G401.6 (cell line): ENCODE measurements around the gene HOXB6.

ENCODE experiments used
- FAIRE-seq: peaks from 2 replicates; lab custom pipeline; 2012; peaks lifted over from hg19 to GRCh38; lab: Jason Lieb, UNC

HOXB6 gene

DNA sequence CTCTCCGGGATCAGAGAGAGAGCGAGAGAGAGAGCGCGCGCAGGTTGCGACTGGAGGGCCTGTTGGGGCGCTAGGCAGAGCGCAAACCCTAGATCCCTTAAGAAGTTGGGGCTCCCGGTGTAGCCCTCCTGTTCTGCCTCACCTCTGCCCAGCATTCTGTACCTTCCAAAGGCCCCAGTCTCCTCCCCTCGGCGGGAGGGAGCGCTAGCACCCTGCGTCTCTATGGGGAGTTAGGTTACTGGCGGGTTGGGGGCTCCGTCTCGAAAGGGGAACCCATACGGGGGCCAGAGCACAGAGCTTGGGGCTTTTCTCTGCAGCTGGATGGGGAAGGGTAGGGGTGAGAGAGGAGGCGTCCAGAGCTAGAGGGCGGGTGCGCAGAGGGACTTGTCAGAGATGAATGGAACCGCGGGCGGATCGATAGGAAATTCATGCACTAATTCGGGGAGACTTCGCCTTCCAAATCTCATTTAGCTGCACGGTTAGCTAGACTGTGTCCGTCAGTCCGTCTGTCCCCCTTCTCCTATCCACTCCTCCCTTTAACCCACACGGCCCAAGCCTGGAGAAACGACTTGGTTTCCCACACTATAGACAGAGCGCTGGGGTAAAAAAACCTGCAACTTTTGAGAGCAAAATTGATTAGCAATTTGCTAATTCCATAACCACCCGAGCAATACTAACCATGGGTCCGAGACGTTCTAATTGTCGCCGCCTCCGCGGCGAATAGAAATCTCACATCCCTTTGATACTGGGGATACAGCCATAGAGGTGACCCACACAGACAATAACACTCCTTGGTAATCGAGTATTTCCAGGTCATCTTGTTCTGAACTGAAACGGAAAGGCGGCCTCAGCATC, 25.9 kb downstream of the HOXB6 start:
- FAIRE-seq: no peak

DNA sequence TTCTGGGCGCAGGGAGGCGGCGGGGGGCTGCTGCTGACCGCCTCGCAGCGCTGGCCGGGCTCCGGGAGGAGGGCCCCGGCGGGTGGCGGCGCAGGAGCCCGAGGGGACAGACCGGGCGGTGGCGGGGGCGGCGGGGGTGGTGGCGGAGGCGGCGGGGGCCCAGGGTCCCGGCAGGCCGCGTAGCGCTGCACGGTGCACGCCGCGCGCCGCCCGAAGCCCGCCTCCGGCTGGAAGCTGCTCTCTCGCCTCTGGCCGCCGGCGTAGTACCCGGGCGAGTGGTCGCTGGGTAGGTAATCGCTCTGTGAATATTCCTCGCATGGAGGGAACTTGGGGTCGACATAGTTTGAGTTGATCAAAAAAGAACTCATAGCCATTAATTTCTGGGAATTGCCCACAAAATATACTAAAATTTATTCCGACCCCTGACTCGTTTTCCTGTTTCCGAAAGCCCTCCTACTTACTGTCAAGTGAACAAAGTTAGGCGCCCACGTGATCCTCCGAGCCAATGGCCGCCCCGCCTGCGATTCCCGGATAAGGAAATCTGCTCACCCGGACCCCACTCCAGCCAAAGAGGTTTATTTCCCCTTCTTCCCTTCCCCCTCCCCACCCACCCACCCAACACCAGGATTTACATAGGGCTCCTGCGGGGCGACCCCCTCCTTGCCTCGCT, 26.7 kb downstream of the HOXB6 start, which contains the start of gene HOXB4:
Gene HOXB4, minus strand, starts transcription at position 405 of the 670 bp plus-strand sequence. Its CDS starts 31 bp downstream, at position 374.
- FAIRE-seq: peak; percentile 74

DNA sequence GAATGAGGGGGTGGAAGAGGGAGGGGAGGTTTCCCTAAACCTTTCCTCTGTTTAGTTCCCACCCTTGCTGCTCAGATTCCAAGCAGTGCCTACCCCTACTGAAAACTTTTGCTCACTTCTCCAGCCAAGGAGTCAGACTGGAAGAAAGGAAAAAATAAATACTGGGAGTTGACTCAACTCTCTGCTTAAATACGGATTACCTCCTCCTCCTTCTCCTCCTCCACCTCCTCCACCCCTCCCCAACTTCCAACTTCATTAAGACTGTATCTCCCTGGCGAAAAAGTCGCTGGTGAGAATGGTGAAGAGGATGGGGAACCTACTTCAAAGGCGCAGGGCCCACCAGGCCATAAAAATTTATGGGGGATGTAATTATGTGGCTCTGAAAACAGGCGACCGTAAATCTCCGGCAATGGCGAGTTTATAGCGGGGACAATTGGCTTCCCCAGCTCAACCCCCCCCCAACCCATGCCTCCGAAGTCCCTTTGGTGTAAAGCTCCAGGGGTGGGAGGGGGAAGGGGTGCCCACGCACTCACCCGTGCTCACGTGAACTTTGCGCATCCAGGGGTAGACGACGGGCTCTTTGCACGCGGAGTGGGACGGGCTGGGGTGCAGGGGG, 27.3 kb downstream of the HOXB6 start:
- peak; percentile 78 for FAIRE-seq

DNA sequence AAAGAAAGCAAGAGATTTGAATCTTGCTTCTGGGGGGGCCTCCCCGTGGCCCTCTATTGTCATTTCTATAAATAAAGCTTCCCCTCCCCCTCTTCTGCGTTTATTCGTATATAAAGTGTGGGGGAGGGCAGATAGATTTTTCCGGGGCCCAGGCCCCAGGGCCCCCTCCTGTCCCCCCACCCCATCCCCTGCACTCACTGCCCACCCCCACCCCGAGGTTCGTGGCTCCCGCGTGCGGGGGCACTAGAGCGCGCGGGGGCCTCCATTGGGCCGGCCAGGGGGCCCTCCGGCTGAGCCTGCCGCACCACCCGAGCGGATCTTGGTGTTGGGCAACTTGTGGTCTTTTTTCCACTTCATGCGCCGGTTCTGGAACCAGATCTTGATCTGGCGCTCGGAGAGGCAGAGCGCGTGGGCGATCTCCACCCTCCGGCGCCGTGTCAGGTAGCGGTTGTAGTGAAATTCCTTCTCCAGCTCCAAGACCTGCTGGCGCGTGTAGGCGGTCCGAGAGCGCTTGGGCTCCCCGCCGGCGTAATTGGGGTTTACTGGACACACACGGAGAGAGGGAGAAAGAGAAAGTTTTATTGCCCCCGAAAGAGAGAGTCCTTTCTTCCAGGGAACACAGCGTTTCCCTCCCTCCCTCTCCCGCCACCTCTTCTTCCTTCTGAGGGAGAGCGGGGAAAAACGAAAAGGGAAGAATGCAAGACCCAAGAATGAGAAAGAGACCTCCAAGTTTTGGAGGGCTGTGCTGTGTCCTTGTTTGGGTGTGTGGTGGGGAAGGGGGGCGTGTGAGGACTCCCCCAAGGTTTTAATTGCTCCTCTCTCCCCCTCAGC, 28.1 kb downstream of the HOXB6 start:
- FAIRE-seq: peak; percentile 3

DNA sequence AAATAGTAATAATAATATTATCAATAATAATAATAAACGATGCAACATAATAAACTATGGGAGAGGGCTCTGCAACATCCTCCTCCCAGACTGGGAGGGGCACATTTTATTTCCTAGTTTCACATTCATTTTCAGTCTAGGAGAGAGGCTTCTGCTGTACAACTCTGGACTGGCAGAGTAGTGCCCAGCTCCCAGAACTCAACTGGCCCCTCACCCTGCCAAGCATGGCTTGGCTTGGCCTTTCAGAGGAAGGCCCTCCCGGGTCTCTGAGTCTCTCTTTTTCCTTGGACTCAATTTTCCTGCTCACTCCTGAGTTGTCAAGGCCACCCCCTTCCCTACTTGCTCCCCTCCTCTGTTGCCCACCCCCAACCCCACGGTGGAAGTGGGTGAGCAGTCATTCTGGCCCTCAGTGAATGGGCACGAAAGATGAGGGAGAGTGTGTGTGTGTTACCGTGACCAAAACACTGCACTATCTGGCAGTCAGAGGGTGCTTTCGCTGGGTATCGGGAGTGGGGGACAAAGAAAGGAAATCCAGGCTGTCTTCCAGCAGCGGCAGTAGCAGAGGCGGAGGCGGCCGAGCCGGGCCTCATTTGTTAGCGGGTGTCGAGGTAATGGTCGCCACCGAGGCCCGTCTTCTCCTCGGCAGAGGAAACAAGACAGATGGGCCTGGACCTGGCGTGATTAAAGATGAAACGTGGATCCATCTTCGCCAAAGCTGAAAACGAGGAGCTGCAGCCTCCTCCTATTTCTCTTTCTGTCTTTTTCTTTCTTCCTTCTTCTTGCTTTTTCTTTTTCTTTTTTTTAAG, 28.9 kb downstream of the HOXB6 start:
- FAIRE-seq: peak; percentile 3

DNA sequence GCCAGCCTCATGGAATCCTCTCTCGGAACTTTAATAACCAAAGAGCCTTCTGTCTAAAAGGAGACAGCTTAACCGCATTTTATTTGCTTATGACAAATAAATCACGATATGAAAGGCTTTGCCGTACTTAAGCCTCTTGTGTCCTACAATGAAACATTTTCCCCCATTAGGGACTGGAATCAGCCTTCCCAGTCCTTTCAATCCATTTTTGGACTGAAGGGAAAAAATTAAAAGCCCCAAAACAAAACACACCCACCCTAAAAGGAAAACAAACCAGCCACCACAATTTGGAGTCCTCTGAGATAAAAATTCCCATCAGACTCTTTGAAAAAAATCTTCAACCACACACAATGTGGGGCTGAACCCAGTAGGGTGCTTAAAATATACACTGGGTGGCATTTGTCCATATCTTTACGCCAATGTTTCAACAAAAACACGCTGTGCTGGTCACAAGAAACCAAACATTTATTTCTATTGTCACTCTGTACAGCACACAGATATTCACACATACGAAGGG, 29.7 kb downstream of the HOXB6 start:
- no peak for FAIRE-seq

DNA sequence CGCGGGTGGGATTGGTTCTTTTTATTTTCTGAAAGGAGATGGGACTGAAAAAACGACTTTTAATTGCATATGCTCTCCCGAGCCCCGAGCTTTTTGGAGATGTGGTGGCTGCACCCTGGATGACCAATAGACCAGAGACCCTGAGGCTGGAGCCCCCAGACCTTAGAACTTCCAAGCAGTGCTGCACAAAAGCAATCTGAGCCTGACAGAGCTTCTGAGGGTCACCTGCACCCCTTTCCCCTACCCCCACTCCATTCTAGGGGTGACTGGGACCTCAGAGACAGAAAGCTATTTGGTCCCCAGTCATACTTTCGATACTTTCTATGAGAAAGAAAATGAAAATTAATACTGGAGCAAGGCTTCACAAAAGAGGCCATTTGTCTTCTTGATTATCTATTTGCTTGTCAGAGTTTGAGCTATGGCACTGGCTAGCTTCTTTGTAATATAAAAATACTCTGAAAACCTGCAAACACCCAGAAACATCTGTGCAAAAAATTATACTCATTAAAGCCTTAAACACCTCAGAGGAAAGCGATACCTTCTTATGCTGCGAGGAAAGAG, 30.2 kb downstream of the HOXB6 start:
- no peak for FAIRE-seq

DNA sequence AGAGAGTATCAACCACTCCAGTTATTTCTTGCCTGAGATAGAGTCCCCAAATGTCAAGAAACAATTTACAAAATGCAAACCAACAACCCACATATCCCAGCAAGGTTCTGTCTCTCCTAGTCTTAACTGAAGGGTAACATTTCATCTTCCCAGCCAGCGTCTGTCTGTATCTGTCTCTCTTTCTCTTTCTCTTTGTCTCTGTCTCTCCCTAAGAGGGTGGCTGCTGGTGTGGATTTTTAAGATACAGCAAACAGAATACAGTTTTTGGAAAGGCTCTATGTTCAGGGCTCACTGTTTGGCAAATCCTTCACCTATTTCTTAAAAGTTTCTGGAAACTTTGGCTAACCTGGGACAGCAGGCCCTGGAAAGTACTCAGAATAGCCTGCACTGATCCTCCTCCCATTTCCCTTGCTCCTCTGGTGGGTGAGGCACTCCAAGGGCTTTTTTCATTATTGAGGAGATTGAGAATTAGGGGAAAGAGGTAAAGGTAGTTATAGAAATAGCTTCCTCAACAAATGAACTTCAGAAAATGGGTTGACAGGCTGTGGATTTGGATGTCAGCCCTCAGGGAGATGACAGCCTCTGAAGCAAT, 32.9 kb downstream of the HOXB6 start:
- FAIRE-seq: peak; percentile 55

DNA sequence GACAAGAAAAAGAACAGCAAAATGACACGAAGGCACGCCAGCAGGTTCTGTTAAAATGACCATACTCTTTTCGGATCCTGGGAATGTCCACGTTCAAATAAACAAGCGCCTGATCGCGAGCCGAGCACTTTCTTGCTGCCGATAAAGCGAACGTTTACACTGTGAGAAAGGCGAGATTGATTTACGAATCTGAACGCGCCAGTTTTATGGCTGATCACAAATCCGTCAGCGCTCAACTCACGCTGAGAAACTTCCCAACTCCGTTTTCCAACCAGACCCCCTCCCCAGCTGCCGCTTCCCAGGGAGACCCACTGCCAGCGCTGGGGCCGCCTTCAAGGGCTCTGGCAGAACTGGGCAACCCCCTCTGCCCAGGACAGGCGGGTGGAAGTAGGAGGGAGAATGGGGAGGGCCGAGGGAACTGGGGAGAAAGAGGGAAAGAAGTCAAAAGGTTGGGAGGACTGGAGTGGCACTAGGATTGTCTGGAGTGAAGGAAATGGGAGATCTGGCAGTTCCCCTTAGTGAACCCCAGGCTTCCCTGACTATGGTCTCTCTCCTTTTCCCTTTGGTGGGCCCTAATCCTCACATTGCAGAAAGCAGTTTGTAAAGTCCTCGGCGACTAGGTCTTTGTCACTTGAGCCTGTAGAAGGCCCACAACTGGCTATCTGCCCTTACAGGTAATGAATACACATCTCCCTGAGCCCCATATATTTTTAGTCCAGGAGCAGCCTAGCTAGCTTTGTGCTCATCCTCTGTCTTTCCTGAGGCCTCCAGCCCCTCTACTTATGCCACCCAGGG, 33.6 kb downstream of the HOXB6 start:
- no peak for FAIRE-seq

DNA sequence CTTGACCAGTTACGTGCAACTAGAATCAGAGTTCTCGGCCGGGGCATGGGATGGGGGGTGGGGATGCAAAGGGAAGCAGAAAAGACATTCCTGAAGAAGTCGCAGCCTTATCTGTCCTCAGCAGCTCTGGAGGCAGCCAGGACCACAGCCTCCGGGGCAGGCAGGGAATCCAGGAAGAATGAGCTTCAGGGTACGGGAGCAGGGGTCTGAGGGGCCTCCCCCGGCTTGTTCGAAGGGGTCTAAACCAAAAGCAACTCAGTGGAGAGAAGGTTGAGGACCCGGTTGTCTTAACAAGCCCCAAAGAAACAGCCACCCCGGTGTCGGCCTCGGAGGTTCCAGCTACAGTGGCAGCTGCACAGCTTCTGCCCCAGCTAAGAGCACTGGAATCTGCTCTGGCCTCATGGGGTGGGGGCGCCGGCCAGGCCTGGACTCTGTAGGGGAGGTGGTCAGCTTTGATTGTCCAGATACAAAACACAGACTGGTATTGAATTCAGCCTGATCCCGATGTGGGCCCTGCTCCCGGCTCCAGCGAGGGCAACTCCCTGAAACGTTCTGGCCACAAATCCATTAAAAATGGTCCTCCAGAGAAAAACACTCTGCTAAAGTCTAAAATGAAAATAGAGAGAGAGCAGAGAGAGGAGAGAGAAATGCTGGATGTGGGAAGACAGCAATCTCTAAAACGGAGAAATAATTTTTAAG, 34.3 kb downstream of the HOXB6 start:
- no peak for FAIRE-seq

DNA sequence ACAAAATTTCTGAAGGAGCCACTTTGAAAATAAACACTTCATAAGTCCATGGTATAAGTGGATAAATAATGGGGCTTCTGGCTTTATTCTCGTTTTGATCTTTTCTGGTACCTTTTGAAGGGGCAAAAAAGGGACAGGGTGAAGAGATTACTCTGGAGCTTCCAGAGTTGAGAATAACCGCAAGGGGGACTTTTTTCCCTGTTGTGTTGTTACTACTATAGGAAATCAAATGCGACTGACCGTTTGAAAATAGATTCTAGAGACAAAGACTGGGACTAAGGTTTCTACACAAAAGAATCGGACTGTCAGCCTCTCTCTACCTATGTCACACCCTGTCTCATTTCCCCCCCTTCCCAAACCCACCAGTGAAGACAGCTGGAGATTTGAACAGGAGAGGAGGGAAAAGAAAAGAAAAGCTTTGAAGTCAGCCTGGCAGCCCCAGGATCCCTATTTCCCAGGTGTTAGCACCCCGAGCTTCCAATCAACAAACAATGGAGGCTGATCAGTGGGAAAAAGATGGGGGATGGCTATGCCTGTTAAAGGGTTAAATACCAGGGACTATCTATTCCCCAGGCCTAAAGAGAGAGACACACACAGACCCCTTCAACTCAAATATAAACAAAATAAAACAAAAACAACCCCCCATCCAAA, 35.0 kb downstream of the HOXB6 start:
- FAIRE-seq: no peak

DNA sequence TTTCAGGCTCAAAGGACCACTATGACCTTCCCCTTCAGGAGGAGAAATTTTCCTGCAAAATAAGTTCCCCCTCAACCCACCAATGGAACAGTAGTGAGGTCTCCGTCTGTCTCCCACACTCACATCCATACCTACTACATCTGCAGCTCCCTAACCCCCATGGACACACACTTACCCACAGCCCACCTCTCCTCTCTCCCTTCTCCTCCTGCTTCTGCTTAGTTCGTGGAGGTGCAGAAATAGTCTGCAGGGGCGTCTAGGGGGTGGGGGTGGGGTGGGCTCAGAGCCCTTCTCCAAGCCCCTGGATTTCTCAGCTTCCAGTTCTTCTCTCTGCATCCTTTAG, 35.6 kb downstream of the HOXB6 start:
- no peak for FAIRE-seq

DNA sequence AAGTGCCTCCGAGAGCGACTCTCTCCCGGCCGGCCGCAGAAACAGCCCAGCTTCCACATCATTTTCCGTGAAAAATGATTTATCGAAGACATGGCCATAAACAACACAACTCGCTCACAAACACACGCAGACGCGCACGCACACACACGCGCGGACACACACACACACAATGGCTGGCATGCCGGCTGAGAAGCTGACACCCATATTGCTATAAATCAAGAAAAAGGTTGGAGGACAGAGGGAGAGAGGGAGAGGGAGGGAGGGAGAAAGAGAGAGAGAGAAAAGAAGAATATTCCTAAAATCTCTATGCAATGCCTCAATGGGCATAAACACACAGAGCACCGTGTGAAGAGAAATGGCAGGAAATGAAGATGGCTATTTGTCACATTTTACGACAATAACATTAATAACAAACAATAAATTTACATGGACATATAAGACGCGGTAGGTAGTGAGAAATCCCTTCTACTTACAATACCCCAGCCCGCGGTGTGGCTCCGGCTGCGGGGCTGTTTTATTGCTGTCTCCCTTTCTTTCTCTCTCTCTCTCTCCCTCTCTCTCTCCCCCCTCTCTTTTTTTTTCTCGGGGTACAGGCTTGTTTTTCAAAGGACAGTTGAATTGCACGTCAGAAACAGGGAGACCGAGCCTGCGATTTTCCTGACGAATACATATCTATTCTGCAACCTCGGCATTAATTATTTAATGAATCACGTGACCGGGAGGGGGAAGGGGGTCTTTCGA, 36.1 kb downstream of the HOXB6 start:
- FAIRE-seq: no peak

DNA sequence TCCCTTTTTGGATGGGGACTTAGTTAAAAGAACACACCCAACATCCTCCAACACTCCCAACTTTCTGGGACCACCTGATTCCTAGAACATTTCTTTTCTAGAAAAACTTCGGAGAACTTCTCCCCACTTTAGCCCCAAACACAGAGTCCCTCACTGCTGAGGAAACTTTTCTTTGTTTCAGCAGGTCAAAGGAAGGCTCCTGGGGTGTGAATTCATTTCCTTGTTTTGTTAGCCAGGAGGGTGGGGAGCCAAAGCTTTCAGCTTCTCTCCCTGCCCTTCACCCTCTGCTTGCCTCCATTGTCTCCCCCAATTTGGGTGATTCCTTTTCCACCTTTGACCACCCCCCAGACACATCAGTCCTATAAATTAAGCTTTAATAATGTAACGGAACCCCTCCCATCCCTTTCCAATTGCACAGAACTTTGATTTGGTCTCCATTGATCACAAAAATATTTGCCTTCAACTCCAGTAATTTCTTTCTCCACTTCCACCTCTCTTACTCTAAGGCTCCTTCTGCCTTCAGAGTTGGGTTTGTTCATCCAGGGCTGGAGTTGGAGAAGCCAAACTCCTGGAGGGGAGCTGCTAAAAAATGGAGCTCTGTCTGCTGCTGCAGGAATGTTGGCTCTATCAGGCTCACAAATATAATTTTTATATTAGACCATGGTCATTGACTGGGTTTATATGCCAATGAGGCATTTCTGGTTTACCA, 37.0 kb downstream of the HOXB6 start:
- FAIRE-seq: no peak

DNA sequence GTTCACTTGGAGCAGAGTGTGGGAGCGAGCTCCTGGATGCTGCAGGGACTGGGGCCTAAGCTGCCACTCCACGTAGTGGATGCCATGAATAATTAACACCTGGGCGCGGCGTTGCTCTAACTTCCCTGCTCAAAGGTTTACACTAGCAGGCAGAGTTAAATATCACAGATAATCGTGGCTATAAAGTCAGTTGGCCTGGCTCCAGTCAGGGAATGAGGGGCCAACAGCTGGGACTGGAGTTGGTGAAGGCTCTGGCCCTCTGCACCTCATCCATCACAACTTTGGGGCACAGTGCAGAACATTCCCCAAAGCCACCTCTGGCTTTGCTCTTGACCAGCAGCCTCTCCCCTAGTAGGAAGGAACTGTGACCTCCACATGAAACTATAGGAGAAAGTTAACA, 37.6 kb downstream of the HOXB6 start:
- no peak for FAIRE-seq

DNA sequence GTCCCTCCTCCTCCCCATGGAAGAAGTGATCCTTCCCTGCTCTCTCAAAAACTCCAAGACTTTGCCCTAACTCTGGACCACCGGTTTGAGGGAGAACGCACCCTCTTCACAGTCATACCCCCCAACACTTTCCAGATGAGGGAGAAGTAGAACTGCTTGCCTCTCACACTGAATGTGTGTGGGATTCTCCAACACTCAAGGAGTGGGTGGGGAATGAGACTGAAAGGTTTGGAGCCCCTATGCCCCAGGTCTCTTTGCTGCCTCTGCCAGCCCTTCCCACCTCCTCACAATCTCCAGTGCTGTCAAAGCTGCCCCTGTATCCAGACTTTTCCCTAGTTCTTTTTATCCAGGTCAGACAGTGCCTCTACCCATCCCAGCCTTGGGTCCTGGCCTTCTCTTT, 38.1 kb downstream of the HOXB6 start:
- no peak for FAIRE-seq
